ENCODE results near the gene SMARCAL1. TPM values are rescaled to one million over a fixed set of nuclear protein-coding genes. Genes with fewer than 3 reads are reported as not detected.

Gene SMARCAL1
- total and polyA plus RNA-seq, 4 donors: 3.4 to 9.3 (median 5.4) TPM

- WGBS: 76% methylated on average over 5 of the region's 5 CpGs
- TF ChIP-seq SP1 (IDR thresholded peaks at IDR 0.05) (no peak), FOXA2 (IDR thresholded peaks at IDR 0.05) (no peak), ATF3 (IDR thresholded peaks at IDR 0.05) (no peak), REST (IDR thresholded peaks at IDR 0.05) (no peak), RXRA (IDR thresholded peaks at IDR 0.05) (no peak), MAX (IDR thresholded peaks at IDR 0.05) (no peak), GABPA (IDR thresholded peaks at IDR 0.05 in 1 of 2, conservative IDR thresholded peaks at IDR 0.05 in 1 of 2) (no peak), CTCF (IDR thresholded peaks at IDR 0.05; ENCODE audit: low read depth, low read length, missing input control) (no peak), HNF4A (conservative IDR thresholded peaks at IDR 0.05) (no peak), TAF1 (conservative IDR thresholded peaks at IDR 0.05) (no peak), EGR1 (IDR thresholded peaks at IDR 0.05; ENCODE audit: low read depth in 2 of 2) (no peak), RAD21 (IDR thresholded peaks at IDR 0.05) (no peak), NR2F2 (IDR thresholded peaks at IDR 0.05) (no peak), YY1 (IDR thresholded peaks at IDR 0.05) (no peak), JUND (IDR thresholded peaks at IDR 0.05) (no peak), HNF4G (IDR thresholded peaks at IDR 0.05) (no peak)
- DNase-seq (ENCODE audit: low spot score): no peak
- Histone ChIP-seq H3K36me3 (ENCODE audit: control insufficient read depth in 4 of 4, insufficient read depth in 3 of 4, low read depth in 1 of 4, low read length in 3 of 4) (no peaks in the 10 kb centered on the region), H3K9me3 (ENCODE audit: control insufficient read depth in 4 of 4, low read length in 3 of 4) (no peaks in the 10 kb centered on the region), H3K27ac (ENCODE audit: low read depth in 1 of 2, low read length in 2 of 2) (no peak overlapping the region), H3K27me3 (ENCODE audit: control insufficient read depth in 4 of 4, insufficient read depth in 4 of 4, low read length in 3 of 4) (no peaks in the 10 kb centered on the region), H3K9ac (ENCODE audit: low read depth in 1 of 2, low read length in 2 of 2) (no peak overlapping the region), H3K4me3 (ENCODE audit: low read depth in 1 of 3, low read length in 3 of 3) (no peak overlapping the region), H3K4me1 (ENCODE audit: control insufficient read depth in 4 of 4, insufficient read depth in 4 of 4, low read length in 3 of 4) (no peaks in the 10 kb centered on the region)
These were observed 24.0 kb upstream of the SMARCAL1 start for GRCh38 chr2:216388046-216388884.

GRCh38 chr2:216389570-216389969 is 22.7 kb upstream of the SMARCAL1 start:
- Histone ChIP-seq H3K9me3 (ENCODE audit: control insufficient read depth in 4 of 4, low read length in 3 of 4) (no peaks in the 10 kb centered on the region), H3K4me1 (ENCODE audit: control insufficient read depth in 4 of 4, insufficient read depth in 4 of 4, low read length in 3 of 4) (no peaks in the 10 kb centered on the region), H3K9ac (ENCODE audit: low read depth in 1 of 2, low read length in 2 of 2) (no peak overlapping the region), H3K4me3 (ENCODE audit: low read depth in 1 of 3, low read length in 3 of 3) (no peak overlapping the region), H3K27ac (ENCODE audit: low read depth in 1 of 2, low read length in 2 of 2) (no peak overlapping the region), H3K36me3 (ENCODE audit: control insufficient read depth in 4 of 4, insufficient read depth in 3 of 4, low read depth in 1 of 4, low read length in 3 of 4) (no peaks in the 10 kb centered on the region), H3K27me3 (ENCODE audit: control insufficient read depth in 4 of 4, insufficient read depth in 4 of 4, low read length in 3 of 4) (no peaks in the 10 kb centered on the region)
- DNase-seq (ENCODE audit: low spot score): no peak
- 67% methylated on average over 1 of the region's 1 CpG for WGBS
- TF ChIP-seq ZBTB33 (IDR thresholded peaks at IDR 0.05) (no peak), MAX (IDR thresholded peaks at IDR 0.05) (no peak), ATF3 (IDR thresholded peaks at IDR 0.05) (no peak), GABPA (IDR thresholded peaks at IDR 0.05 in 1 of 2, conservative IDR thresholded peaks at IDR 0.05 in 1 of 2) (no peak), FOXA2 (IDR thresholded peaks at IDR 0.05) (no peak), HNF4A (conservative IDR thresholded peaks at IDR 0.05) (no peak), FOXA1 (IDR thresholded peaks at IDR 0.05) (no peak), REST (IDR thresholded peaks at IDR 0.05) (no peak), RAD21 (IDR thresholded peaks at IDR 0.05) (no peak), JUND (IDR thresholded peaks at IDR 0.05) (no peak), HNF4G (IDR thresholded peaks at IDR 0.05) (no peak), RXRA (IDR thresholded peaks at IDR 0.05) (no peak)

Data from liver (tissue), 9 donors.